IMR-90 (cell line): ENCODE data around the gene PCDHGA4. TPM values are rescaled to one million over a fixed set of nuclear protein-coding genes. Genes with fewer than 3 reads are reported as not detected.

Experiments used
- ATAC-seq: fragments of 200-7000 bp; cut with Tn5 transposase; 2 replicates; pipeline ENCODE4 v1.9.1; 2020; ENCODE audit warnings: low read depth, mild to moderate bottlenecking, moderate library complexity
- BruUV-seq: library from RNA; stranded (reverse); fragments of 400-500 nt; replicated peaks from 2 replicates; lab custom pipeline; 2021; lab: Mats Ljungman, UMichigan
- CTCF ChIA-PET: fragments of 300-600 bp; formaldehyde crosslinking; extraction: SDS; loops from one replicate; lab custom pipeline; 2021; ENCODE audit warnings: antibody characterized with exemption; lab: Yijun Ruan, JAX
- POLR2A ChIA-PET: fragments of 300-600 bp; sonication (Branson Sonifier 250); formaldehyde crosslinking; loops from one replicate; lab custom pipeline; 2022; ENCODE audit warnings: antibody characterized with exemption; ENCODE audit not compliant: unreplicated experiment; lab: Charles Lee
- DNase-seq: peaks from one replicate; pipeline ENCODE4 v3.0.0; 2013
- H2AFZ ChIP-seq: replicated peaks from 2 replicates; pipeline ENCODE3; 2013; ENCODE audit warnings: low read length, mild to moderate bottlenecking; ENCODE audit not compliant: poor library complexity
- H2AK5ac ChIP-seq: 2 replicates; pipeline ENCODE4 v1.6.1; 2013; ENCODE audit warnings: low read depth, low read length, inconsistent platforms
- H2AK9ac ChIP-seq: replicated peaks from 2 replicates; pipeline ENCODE3; 2013; ENCODE audit warnings: mild to moderate bottlenecking, low read depth, low read length, moderate library complexity; ENCODE audit not compliant: poor library complexity
- H2BK120ac ChIP-seq: 2 replicates; pipeline ENCODE4 v1.6.1; 2013; ENCODE audit warnings: low read depth, low read length, inconsistent platforms
- H2BK15ac ChIP-seq: 3 replicates; pipeline ENCODE4 v1.6.1; 2013; ENCODE audit warnings: low read depth, low read length, inconsistent platforms
- H2BK20ac ChIP-seq: 2 replicates; pipeline ENCODE4 v1.6.1; 2013; ENCODE audit warnings: low read depth, mild to moderate bottlenecking, inconsistent platforms, low read length, moderate library complexity
- H2BK5ac ChIP-seq: 2 replicates; pipeline ENCODE4 v1.6.1; 2013; ENCODE audit warnings: mild to moderate bottlenecking, low read depth, low read length, inconsistent platforms; ENCODE audit not compliant: poor library complexity, severe bottlenecking
- H3K14ac ChIP-seq: replicated peaks from 2 replicates; pipeline ENCODE4 v1.6.1; 2013; ENCODE audit warnings: low read depth, low read length, inconsistent platforms
- H3K18ac ChIP-seq: 2 replicates; pipeline ENCODE4 v1.6.1; 2013; ENCODE audit warnings: low read depth, low read length, control low read depth
- H3K23ac ChIP-seq: 2 replicates; pipeline ENCODE4 v1.6.1; 2013; ENCODE audit warnings: low read depth, low read length, inconsistent platforms
- H3K27ac ChIP-seq: 2 replicates; pipeline ENCODE4 v1.5.1; 2013; ENCODE audit warnings: mild to moderate bottlenecking, control low read depth, low read length; ENCODE audit not compliant: insufficient read depth
- H3K27me3 ChIP-seq: 2 replicates; pipeline ENCODE4 v1.6.1; 2013; ENCODE audit warnings: low read length; ENCODE audit not compliant: control insufficient read depth, insufficient read depth
- H3K36me3 ChIP-seq: 2 replicates; pipeline ENCODE4 v1.6.1; 2013; ENCODE audit warnings: low read length, mixed read lengths; ENCODE audit not compliant: control insufficient read depth, insufficient read depth
- H3K4ac ChIP-seq: 2 replicates; pipeline ENCODE4 v1.6.1; 2013; ENCODE audit warnings: low read depth, low read length, inconsistent platforms
- H3K4me1 ChIP-seq: 2 replicates; pipeline ENCODE4 v1.6.1; 2013; ENCODE audit warnings: low read length, mixed read lengths; ENCODE audit not compliant: control insufficient read depth, insufficient read depth
- H3K4me2 ChIP-seq: 2 replicates; pipeline ENCODE4 v1.6.1; 2013; ENCODE audit warnings: low read depth, mild to moderate bottlenecking, control low read depth, low read length, moderate library complexity
- H3K4me3 ChIP-seq: 2 replicates; pipeline ENCODE4 v1.5.1; 2013; ENCODE audit warnings: low read depth, mild to moderate bottlenecking, control low read depth, low read length, moderate library complexity; ENCODE audit not compliant: insufficient read depth
- H3K56ac ChIP-seq: 2 replicates; pipeline ENCODE4 v1.6.1; 2013; ENCODE audit warnings: low read length, inconsistent platforms; ENCODE audit not compliant: insufficient read depth; ENCODE audit errors: extremely low read depth
- H3K79me1 ChIP-seq, 2 experiments: 2 replicates each; pipeline ENCODE4 v1.6.1; 2013; ENCODE audit warnings: low read length in 2 of 2, inconsistent platforms in 1 of 2, low read depth in 1 of 2
- H3K9ac ChIP-seq: 2 replicates; pipeline ENCODE4 v1.6.1; 2013; ENCODE audit warnings: low read depth, low read length, control low read depth
- H3K9me1 ChIP-seq: 2 replicates; pipeline ENCODE4 v1.6.1; 2013; ENCODE audit warnings: low read length, inconsistent platforms; ENCODE audit not compliant: insufficient read depth
- H3K9me3 ChIP-seq: 2 replicates; pipeline ENCODE4 v1.6.1; 2013; ENCODE audit warnings: low read length; ENCODE audit not compliant: control insufficient read depth, insufficient read depth
- H4K20me1 ChIP-seq: 2 replicates; pipeline ENCODE4 v1.6.1; 2013; ENCODE audit warnings: low read length, inconsistent platforms; ENCODE audit not compliant: insufficient read depth
- H4K5ac ChIP-seq: 2 replicates; pipeline ENCODE4 v1.6.1; 2013; ENCODE audit warnings: mild to moderate bottlenecking, low read depth, low read length, control low read depth
- H4K8ac ChIP-seq, 2 experiments: 2 replicates each; pipeline ENCODE4 v1.6.1; 2013; ENCODE audit warnings: low read depth in 2 of 2, low read length in 2 of 2, control low read depth in 1 of 2, inconsistent platforms in 1 of 2
- H4K91ac ChIP-seq: 2 replicates; pipeline ENCODE4 v1.6.1; 2013; ENCODE audit warnings: low read depth, low read length, inconsistent platforms; ENCODE audit not compliant: insufficient read depth
- BHLHE40 ChIP-seq: fragments of 150-350 bp; IDR thresholded peaks from 2 replicates; pipeline ENCODE4 v1.6.1; 2016; ENCODE audit warnings: mild to moderate bottlenecking, low read depth, low read length
- CEBPB ChIP-seq: IDR thresholded peaks from 2 replicates; pipeline ENCODE4 v1.6.1; 2012; ENCODE audit warnings: low read depth, low read length, improper control_type of control experiment
- CHD1 ChIP-seq: IDR thresholded peaks from 2 replicates; pipeline ENCODE4 v1.6.1; 2012; ENCODE audit warnings: low read depth, low read length, improper control_type of control experiment
- FOS ChIP-seq: fragments of 150-350 bp; IDR thresholded peaks from 2 replicates; pipeline ENCODE4 v1.6.1; 2016; ENCODE audit warnings: low read depth, low read length
- MAFK ChIP-seq: IDR thresholded peaks from 2 replicates; pipeline ENCODE4 v1.6.1; 2012; ENCODE audit warnings: low read depth, low read length, improper control_type of control experiment
- MAZ ChIP-seq: IDR thresholded peaks from 2 replicates; pipeline ENCODE4 v1.6.1; 2012; ENCODE audit warnings: low read depth, mild to moderate bottlenecking, low read length, improper control_type of control experiment, moderate library complexity, borderline replicate concordance
- NFE2L2 ChIP-seq: fragments of 150-350 bp; IDR thresholded peaks from 2 replicates; pipeline ENCODE4 v1.6.1; 2016; ENCODE audit warnings: low read depth, mild to moderate bottlenecking, low read length
- POLR2A ChIP-seq: IDR thresholded peaks from 2 replicates; pipeline ENCODE4 v1.6.1; 2012; ENCODE audit warnings: mild to moderate bottlenecking, low read depth, low read length
- RCOR1 ChIP-seq: IDR thresholded peaks from 2 replicates; pipeline ENCODE4 v1.6.1; 2012; ENCODE audit warnings: mild to moderate bottlenecking, low read length, improper control_type of control experiment; ENCODE audit not compliant: insufficient replicate concordance
- RFX5 ChIP-seq: IDR thresholded peaks from 2 replicates; pipeline ENCODE4 v1.8.0; 2012; ENCODE audit warnings: low read depth, mild to moderate bottlenecking, low read length, moderate library complexity
- SMC3 ChIP-seq: fragments of 150-350 bp; IDR thresholded peaks from 2 replicates; pipeline ENCODE4 v1.6.1; 2016; ENCODE audit warnings: low read depth, mild to moderate bottlenecking, antibody characterized with exemption, low read length, moderate library complexity
- WGBS, 2 experiments: methylation state at CpG; one replicate each; pipeline versions ENCODE4 v1.1.5 to v1.1.7; 2013; ENCODE audit warnings: missing lambda C conversion rate in 2 of 2; ENCODE audit not compliant: insufficient read length in 1 of 2; ENCODE audit errors: extremely low coverage in 2 of 2; 5-methylcytosine and 5-hydroxymethylcytosine counted together
- dilution Hi-C: fragments of 300-500 bp; cut with HindIII; formaldehyde crosslinking; loops from one replicate; pipeline ENCODE4 v1.14.3; 2018; ENCODE audit warnings: low sequenced_read_pairs; ENCODE audit not compliant: unreplicated experiment
- in situ Hi-C: fragments of 300-500 bp; cut with MboI; formaldehyde crosslinking; loops from 3 replicates; pipeline ENCODE4 v1.14.3; 2019; ENCODE audit warnings: low sequenced_read_pairs, inconsistent platforms, mixed read lengths
- intact Hi-C: fragments of 100-400 bp; cut with micrococcal nuclease; formaldehyde crosslinking; loops from 2 replicates; pipeline ENCODE4 v1.10.0; 2022
- polyA plus RNA-seq, 3 experiments: library from polyadenylated mRNA; depleted of rRNA; stranded (reverse); fragments of >200 nt; gene quantifications; 2 replicates each; pipeline ENCODE4 v1.2.3, GENCODE V29; 2012; ENCODE audit warnings: low replicate concordance in 1 of 3
- total RNA-seq: library from RNA; depleted of rRNA; stranded (reverse); fragments of >200 nt; gene quantifications from 2 replicates; pipeline ENCODE4 v1.2.3, GENCODE V29; 2012
- TF ChIP-seq, protein P1 (sequence below): fragments of 150-350 bp; IDR thresholded peaks from 2 replicates; pipeline ENCODE4 v1.6.1; 2016; ENCODE audit warnings: low read depth, mild to moderate bottlenecking, low read length, moderate library complexity, borderline replicate concordance
- TF ChIP-seq, protein P2 (sequence below): fragments of 150-350 bp; IDR thresholded peaks from 2 replicates; pipeline ENCODE4 v1.6.1; 2017; ENCODE audit warnings: mild to moderate bottlenecking, antibody characterized with exemption, low read length, low read depth
- TF ChIP-seq, protein P3 (sequence below): conservative IDR thresholded peaks from 2 replicates; pipeline ENCODE4 v1.5.1; 2012; ENCODE audit warnings: mild to moderate bottlenecking, low read depth, low read length, improper control_type of control experiment

Gene PCDHGA4
- total and polyA plus RNA-seq, 2 of the 4 experiments (the other 2 are of a cell fraction) = 3.5 to 5.4 TPM

DNA sequence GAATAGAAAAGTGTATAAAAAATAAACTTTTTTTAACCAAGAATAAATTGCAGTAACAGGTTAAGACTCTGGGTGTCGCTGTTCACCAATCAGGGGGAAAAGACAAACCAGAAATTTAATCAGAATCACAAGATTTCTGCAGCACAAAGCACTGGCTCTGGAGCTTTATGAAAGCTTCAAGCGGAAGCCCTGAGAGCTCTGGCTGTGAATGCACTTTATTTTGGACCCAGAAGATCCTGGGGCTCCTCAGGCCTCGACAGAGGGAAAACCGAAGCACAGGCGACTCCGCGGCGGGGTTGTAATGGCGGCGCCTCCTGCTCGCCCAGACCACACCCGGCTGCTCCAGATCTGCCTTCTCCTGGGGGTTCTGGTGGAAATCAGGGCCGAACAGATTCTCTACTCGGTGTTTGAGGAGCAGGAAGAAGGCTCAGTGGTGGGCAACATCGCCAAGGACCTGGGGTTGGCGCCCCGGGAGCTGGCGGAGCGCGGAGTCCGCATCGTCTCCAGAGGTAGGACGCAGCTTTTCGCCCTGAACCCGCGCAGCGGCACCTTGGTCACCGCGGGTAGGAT lies at the start of gene PCDHGA4 (continued):
- no peak for TF ChIP-seq MAZ

DNA sequence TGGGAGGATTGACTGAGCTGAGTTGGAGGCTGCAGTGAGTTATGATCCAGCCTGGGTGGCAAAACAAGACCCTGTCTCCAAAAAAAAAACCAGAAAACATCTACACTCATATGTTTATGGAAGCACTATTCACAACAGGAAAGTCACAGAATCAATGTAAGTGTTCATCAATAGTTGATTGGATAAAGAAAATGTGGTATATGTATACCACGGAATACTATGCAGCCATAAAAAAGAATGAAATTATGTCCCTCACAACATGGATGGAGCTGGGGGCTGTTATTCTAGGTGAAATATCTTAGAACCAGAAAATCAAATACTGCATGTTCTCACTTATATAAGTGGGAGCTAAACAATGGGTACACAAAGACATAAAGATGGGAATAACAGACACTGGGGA lies 48.2 kb upstream of the PCDHGA4 start:
- Histone ChIP-seq H4K5ac (no peak overlapping the region), H3K23ac (no peak overlapping the region), H3K79me1 (no peaks in the 10 kb centered on the region), H3K9me3 (peaks cover 47% of the 10 kb centered on the region), H3K4ac (no peak overlapping the region), H3K56ac (no peak overlapping the region), H4K8ac (no peak overlapping the region), H2BK20ac (no peak overlapping the region), H3K4me1 (no peaks in the 10 kb centered on the region), H2BK15ac (no peak overlapping the region), H4K91ac (no peak overlapping the region), H2AK9ac (no peak overlapping the region), H2AK5ac (no peak overlapping the region), H3K27ac (no peak overlapping the region), H3K9me1 (no peaks in the 10 kb centered on the region), H3K14ac (no peak overlapping the region), H4K20me1 (no peaks in the 10 kb centered on the region), H3K27me3 (no peaks in the 10 kb centered on the region), H2AFZ (no peak overlapping the region), H3K4me2 (no peak overlapping the region), H2BK120ac (no peak overlapping the region), H3K18ac (no peak overlapping the region), H3K9ac (no peak overlapping the region), H2BK5ac (no peak overlapping the region), H3K4me3 (no peak overlapping the region), H3K36me3 (no peaks in the 10 kb centered on the region)
- ATAC-seq (no peak), DNase-seq (no peak)
- in situ Hi-C loops (no loop called here), dilution Hi-C loops (no loop called here), intact Hi-C loops (no loop called here)
- BruUV-seq = no TSS peak
- WGBS, 2 experiments = no CpG with 5 or more reads among the region's 1 CpG
- CTCF ChIA-PET = interaction anchor here (0.6 kb wide), 1 partner anchor 24 kb away, joined by 3 read pairs; the partner anchor contains the start of gene PCDHGA1
- POLR2A ChIA-PET = no interaction called here
- TF ChIP-seq CEBPB (no peak), CHD1 (no peak), RFX5 (no peak), NFE2L2 (no peak), FOS (no peak), BHLHE40 (no peak), SMC3 (no peak), RCOR1 (no peak), POLR2A (no peak), MAFK (no peak), MAZ (no peak)
- TF ChIP-seq, protein P1, sequence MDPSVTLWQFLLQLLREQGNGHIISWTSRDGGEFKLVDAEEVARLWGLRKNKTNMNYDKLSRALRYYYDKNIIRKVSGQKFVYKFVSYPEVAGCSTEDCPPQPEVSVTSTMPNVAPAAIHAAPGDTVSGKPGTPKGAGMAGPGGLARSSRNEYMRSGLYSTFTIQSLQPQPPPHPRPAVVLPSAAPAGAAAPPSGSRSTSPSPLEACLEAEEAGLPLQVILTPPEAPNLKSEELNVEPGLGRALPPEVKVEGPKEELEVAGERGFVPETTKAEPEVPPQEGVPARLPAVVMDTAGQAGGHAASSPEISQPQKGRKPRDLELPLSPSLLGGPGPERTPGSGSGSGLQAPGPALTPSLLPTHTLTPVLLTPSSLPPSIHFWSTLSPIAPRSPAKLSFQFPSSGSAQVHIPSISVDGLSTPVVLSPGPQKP = no peak
- TF ChIP-seq, protein P2, sequence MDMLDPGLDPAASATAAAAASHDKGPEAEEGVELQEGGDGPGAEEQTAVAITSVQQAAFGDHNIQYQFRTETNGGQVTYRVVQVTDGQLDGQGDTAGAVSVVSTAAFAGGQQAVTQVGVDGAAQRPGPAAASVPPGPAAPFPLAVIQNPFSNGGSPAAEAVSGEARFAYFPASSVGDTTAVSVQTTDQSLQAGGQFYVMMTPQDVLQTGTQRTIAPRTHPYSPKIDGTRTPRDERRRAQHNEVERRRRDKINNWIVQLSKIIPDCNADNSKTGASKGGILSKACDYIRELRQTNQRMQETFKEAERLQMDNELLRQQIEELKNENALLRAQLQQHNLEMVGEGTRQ = no peak
- TF ChIP-seq, protein P3, sequence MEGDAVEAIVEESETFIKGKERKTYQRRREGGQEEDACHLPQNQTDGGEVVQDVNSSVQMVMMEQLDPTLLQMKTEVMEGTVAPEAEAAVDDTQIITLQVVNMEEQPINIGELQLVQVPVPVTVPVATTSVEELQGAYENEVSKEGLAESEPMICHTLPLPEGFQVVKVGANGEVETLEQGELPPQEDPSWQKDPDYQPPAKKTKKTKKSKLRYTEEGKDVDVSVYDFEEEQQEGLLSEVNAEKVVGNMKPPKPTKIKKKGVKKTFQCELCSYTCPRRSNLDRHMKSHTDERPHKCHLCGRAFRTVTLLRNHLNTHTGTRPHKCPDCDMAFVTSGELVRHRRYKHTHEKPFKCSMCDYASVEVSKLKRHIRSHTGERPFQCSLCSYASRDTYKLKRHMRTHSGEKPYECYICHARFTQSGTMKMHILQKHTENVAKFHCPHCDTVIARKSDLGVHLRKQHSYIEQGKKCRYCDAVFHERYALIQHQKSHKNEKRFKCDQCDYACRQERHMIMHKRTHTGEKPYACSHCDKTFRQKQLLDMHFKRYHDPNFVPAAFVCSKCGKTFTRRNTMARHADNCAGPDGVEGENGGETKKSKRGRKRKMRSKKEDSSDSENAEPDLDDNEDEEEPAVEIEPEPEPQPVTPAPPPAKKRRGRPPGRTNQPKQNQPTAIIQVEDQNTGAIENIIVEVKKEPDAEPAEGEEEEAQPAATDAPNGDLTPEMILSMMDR = no peak
